Activated T-helper 1 cell treated with Interleukin-2 at 50 U/mL for 16 hours (primary cell): ENCODE data around the gene SERTM2.
"Not testable (repeated sequence)": the region's sequence is repeated elsewhere in the genome, so short reads cannot be mapped to it uniquely, and the experiment has no call there.

ENCODE experiments used
- DNase-seq: peaks from one replicate; pipeline ENCODE4 v3.0.0-alpha.2; 2020; ENCODE audit warnings: low read depth

The SERTM2 gene

GRCh38 chrX:111511477-111511876 is at the start of gene SERTM2:
TSS of gene SERTM2 (plus strand) at chrX:111511645. CDS start at chrX:111518858, 7,213 bp downstream.
- DNase-seq = no peak

GRCh38 chrX:111465669-111466068 is 45.8 kb upstream of the SERTM2 start:
- DNase-seq = no peak

- DNase-seq = no peak
Observed at GRCh38 chrX:111467896-111468295, 43.5 kb upstream of the SERTM2 start.

- no peak for DNase-seq
Observed at GRCh38 chrX:111470681-111471403, 40.6 kb upstream of the SERTM2 start.

- no peak for DNase-seq
Observed at GRCh38 chrX:111481896-111482295, 29.5 kb upstream of the SERTM2 start.

GRCh38 chrX:111483135-111483534 is 28.3 kb upstream of the SERTM2 start:
- no peak for DNase-seq

GRCh38 chrX:111483881-111484280 is 27.6 kb upstream of the SERTM2 start:
- no peak for DNase-seq

- DNase-seq = no peak
Observed at GRCh38 chrX:111490688-111491087, 20.8 kb upstream of the SERTM2 start.

- no peak for DNase-seq
Observed at GRCh38 chrX:111492085-111492484, 19.4 kb upstream of the SERTM2 start.

GRCh38 chrX:111498538-111499103 is 12.8 kb upstream of the SERTM2 start:
- DNase-seq = no peak

- no peak for DNase-seq
Observed at GRCh38 chrX:111503485-111503993, 7.9 kb upstream of the SERTM2 start.

- DNase-seq = no peak
Observed at GRCh38 chrX:111504941-111505340, 6.5 kb upstream of the SERTM2 start.

- no peak for DNase-seq
Observed at GRCh38 chrX:111505783-111506182, 5.7 kb upstream of the SERTM2 start.

- no peak for DNase-seq
Observed at GRCh38 chrX:111506826-111507225, 4.6 kb upstream of the SERTM2 start.

GRCh38 chrX:111507933-111508332 is 3.5 kb upstream of the SERTM2 start:
- no peak for DNase-seq

GRCh38 chrX:111515298-111515697 is 3.9 kb downstream of the SERTM2 start:
- DNase-seq = no peak

GRCh38 chrX:111518667-111519066 is 7.2 kb downstream of the SERTM2 start:
- no peak for DNase-seq

- DNase-seq = no peak
Observed at GRCh38 chrX:111519215-111519614, 7.8 kb downstream of the SERTM2 start.

- no peak for DNase-seq
Observed at GRCh38 chrX:111520506-111520905, 9.1 kb downstream of the SERTM2 start.

- DNase-seq = no peak
Observed at GRCh38 chrX:111521169-111521568, 9.7 kb downstream of the SERTM2 start.

GRCh38 chrX:111543212-111543741 is 31.8 kb downstream of the SERTM2 start:
- DNase-seq = no peak

GRCh38 chrX:111549235-111549634 is 37.8 kb downstream of the SERTM2 start:
- DNase-seq = not testable (repeated sequence)

GRCh38 chrX:111555406-111555958 is 44.0 kb downstream of the SERTM2 start:
- DNase-seq = no peak
